Activated naive CD8-positive, alpha-beta T cell treated with anti-CD3 and anti-CD28 coated beads, Interleukin-2, amount 50 U/mL, for 24 hours (primary cell): ENCODE measurements around the gene PRICKLE2.
"Not testable (repeated sequence)": the region's sequence is repeated elsewhere in the genome, so short reads cannot be mapped to it uniquely, and the experiment has no call there.

Source experiments
- ATAC-seq: fragments of 150-1000 bp; cut with Tn5 transposase; one replicate; pipeline ENCODE4 v1.10.0; 2021
- DNase-seq: peaks from one replicate; pipeline ENCODE4 v3.0.0; 2021
- H3K27ac Mint-ChIP-seq: one replicate; pipeline ENCODE4 v1.8.0; 2021; ENCODE audit warnings: mild to moderate bottlenecking, mixed read lengths
- H3K27me3 Mint-ChIP-seq: one replicate; pipeline ENCODE4 v1.8.0; 2021; ENCODE audit warnings: mixed read lengths
- H3K36me3 Mint-ChIP-seq: one replicate; pipeline ENCODE4 v1.8.0; 2021; ENCODE audit warnings: low read depth, mixed read lengths
- H3K4me1 Mint-ChIP-seq: one replicate; pipeline ENCODE4 v1.8.0; 2021; ENCODE audit warnings: mixed read lengths
- H3K4me3 Mint-ChIP-seq: one replicate; pipeline ENCODE4 v1.8.0; 2021; ENCODE audit warnings: mild to moderate bottlenecking, moderate library complexity, mixed read lengths
- H3K9me3 Mint-ChIP-seq: one replicate; pipeline ENCODE4 v1.8.0; 2021; ENCODE audit warnings: mixed read lengths

Gene PRICKLE2

GRCh38 chr3:64093211-64093610 is 132.1 kb downstream of the PRICKLE2 start:
- Mint-ChIP-seq H3K4me3 (no peak overlapping the region), H3K9me3 (no peaks in the 10 kb centered on the region), H3K4me1 (no peaks in the 10 kb centered on the region), H3K27me3 (peaks cover 9% of the 10 kb centered on the region), H3K36me3 (no peaks in the 10 kb centered on the region), H3K27ac (no peak overlapping the region)
- ATAC-seq (no peak), DNase-seq (no peak)

- no peak overlapping the region for H3K27ac Mint-ChIP-seq
- no peaks in the 10 kb centered on the region for H3K4me1 Mint-ChIP-seq
- H3K27me3 Mint-ChIP-seq: peaks cover 5% of the 10 kb centered on the region
- DNase-seq (no peak), ATAC-seq (no peak)
- H3K9me3 Mint-ChIP-seq: no peaks in the 10 kb centered on the region
- no peak overlapping the region for H3K4me3 Mint-ChIP-seq
- no peaks in the 10 kb centered on the region for H3K36me3 Mint-ChIP-seq
These were observed 133.8 kb downstream of the PRICKLE2 start for GRCh38 chr3:64091501-64091900.

GRCh38 chr3:64089386-64089785 is 135.9 kb downstream of the PRICKLE2 start:
- H3K4me1 Mint-ChIP-seq, H3K27me3 Mint-ChIP-seq, ATAC-seq, H3K27ac Mint-ChIP-seq, H3K4me3 Mint-ChIP-seq, DNase-seq, H3K36me3 Mint-ChIP-seq, H3K9me3 Mint-ChIP-seq: not testable (repeated sequence)

- Mint-ChIP-seq H3K4me1 (no peaks in the 10 kb centered on the region), H3K27ac (no peak overlapping the region), H3K36me3 (no peaks in the 10 kb centered on the region), H3K9me3 (no peaks in the 10 kb centered on the region), H3K27me3 (peaks cover 5% of the 10 kb centered on the region), H3K4me3 (no peak overlapping the region)
- no peak for ATAC-seq
- no peak for DNase-seq
These were observed 136.7 kb downstream of the PRICKLE2 start for GRCh38 chr3:64088408-64089205.

- DNase-seq (no peak), ATAC-seq (no peak)
- Mint-ChIP-seq H3K4me1 (no peaks in the 10 kb centered on the region), H3K4me3 (no peak overlapping the region), H3K27ac (no peak overlapping the region), H3K9me3 (no peaks in the 10 kb centered on the region), H3K36me3 (no peaks in the 10 kb centered on the region), H3K27me3 (peaks cover 4% of the 10 kb centered on the region)
These were observed 138.6 kb downstream of the PRICKLE2 start for GRCh38 chr3:64086479-64087252.

- Mint-ChIP-seq H3K27me3 (no peaks in the 10 kb centered on the region), H3K36me3 (no peaks in the 10 kb centered on the region), H3K27ac (no peak overlapping the region), H3K4me1 (no peaks in the 10 kb centered on the region), H3K9me3 (no peaks in the 10 kb centered on the region), H3K4me3 (no peak overlapping the region)
- DNase-seq (no peak), ATAC-seq (no peak)
These were observed 140.6 kb downstream of the PRICKLE2 start for GRCh38 chr3:64084640-64085039.

GRCh38 chr3:64083575-64083974 is 141.7 kb downstream of the PRICKLE2 start:
- H3K4me3 Mint-ChIP-seq: no peak overlapping the region
- DNase-seq (no peak), ATAC-seq (no peak)
- H3K4me1 Mint-ChIP-seq: no peaks in the 10 kb centered on the region
- no peaks in the 10 kb centered on the region for H3K36me3 Mint-ChIP-seq
- peaks cover 5% of the 10 kb centered on the region for H3K27me3 Mint-ChIP-seq
- no peaks in the 10 kb centered on the region for H3K9me3 Mint-ChIP-seq
- H3K27ac Mint-ChIP-seq: no peak overlapping the region

GRCh38 chr3:64082961-64083541 is 142.2 kb downstream of the PRICKLE2 start:
- H3K4me1 Mint-ChIP-seq: no peaks in the 10 kb centered on the region
- DNase-seq (no peak), ATAC-seq (no peak)
- no peak overlapping the region for H3K27ac Mint-ChIP-seq
- no peaks in the 10 kb centered on the region for H3K36me3 Mint-ChIP-seq
- H3K4me3 Mint-ChIP-seq: no peak overlapping the region
- H3K27me3 Mint-ChIP-seq: peaks cover 9% of the 10 kb centered on the region
- no peaks in the 10 kb centered on the region for H3K9me3 Mint-ChIP-seq

GRCh38 chr3:64082411-64082810 is 142.9 kb downstream of the PRICKLE2 start:
- ATAC-seq: no peak
- Mint-ChIP-seq H3K36me3 (no peaks in the 10 kb centered on the region), H3K27ac (no peak overlapping the region), H3K4me1 (no peaks in the 10 kb centered on the region), H3K4me3 (no peak overlapping the region), H3K9me3 (no peaks in the 10 kb centered on the region), H3K27me3 (peaks cover 9% of the 10 kb centered on the region)
- no peak for DNase-seq

GRCh38 chr3:64081235-64081630 is 144.0 kb downstream of the PRICKLE2 start:
- DNase-seq (no peak), ATAC-seq (no peak)
- Mint-ChIP-seq H3K4me3 (no peak overlapping the region), H3K36me3 (no peaks in the 10 kb centered on the region), H3K9me3 (no peaks in the 10 kb centered on the region), H3K27me3 (peaks cover 12% of the 10 kb centered on the region), H3K27ac (no peak overlapping the region), H3K4me1 (no peaks in the 10 kb centered on the region)

- DNase-seq (no peak), ATAC-seq (no peak)
- Mint-ChIP-seq H3K4me3 (no peak overlapping the region), H3K27me3 (peaks cover 13% of the 10 kb centered on the region), H3K9me3 (no peaks in the 10 kb centered on the region), H3K36me3 (no peaks in the 10 kb centered on the region), H3K27ac (no peak overlapping the region), H3K4me1 (no peaks in the 10 kb centered on the region)
These were observed 144.5 kb downstream of the PRICKLE2 start for GRCh38 chr3:64080616-64081234.

- Mint-ChIP-seq H3K36me3 (no peaks in the 10 kb centered on the region), H3K9me3 (no peaks in the 10 kb centered on the region), H3K27me3 (peaks cover 16% of the 10 kb centered on the region), H3K4me3 (no peak overlapping the region), H3K4me1 (no peaks in the 10 kb centered on the region), H3K27ac (no peak overlapping the region)
- ATAC-seq (no peak), DNase-seq (no peak)
These were observed 145.7 kb downstream of the PRICKLE2 start for GRCh38 chr3:64079369-64080150.

GRCh38 chr3:64078966-64079365 is 146.3 kb downstream of the PRICKLE2 start:
- H3K9me3 Mint-ChIP-seq: no peaks in the 10 kb centered on the region
- H3K27me3 Mint-ChIP-seq: peaks cover 19% of the 10 kb centered on the region
- no peak overlapping the region for H3K4me3 Mint-ChIP-seq
- ATAC-seq: no peak
- no peaks in the 10 kb centered on the region for H3K4me1 Mint-ChIP-seq
- H3K36me3 Mint-ChIP-seq: no peaks in the 10 kb centered on the region
- H3K27ac Mint-ChIP-seq: no peak overlapping the region
- no peak for DNase-seq
